HTR-8/SVneo (cell line): ENCODE results near the gene ANKDD1B.

Source experiments
- DNase-seq: peaks from one replicate; pipeline ENCODE4 v3.0.0; 2011; ENCODE audit warnings: low spot score, mixed read lengths; ENCODE audit not compliant: insufficient read length
- FAIRE-seq: peaks from 2 replicates; lab custom pipeline; 2011; peaks lifted over from hg19 to GRCh38; lab: Jason Lieb, UNC

ANKDD1B gene

DNA sequence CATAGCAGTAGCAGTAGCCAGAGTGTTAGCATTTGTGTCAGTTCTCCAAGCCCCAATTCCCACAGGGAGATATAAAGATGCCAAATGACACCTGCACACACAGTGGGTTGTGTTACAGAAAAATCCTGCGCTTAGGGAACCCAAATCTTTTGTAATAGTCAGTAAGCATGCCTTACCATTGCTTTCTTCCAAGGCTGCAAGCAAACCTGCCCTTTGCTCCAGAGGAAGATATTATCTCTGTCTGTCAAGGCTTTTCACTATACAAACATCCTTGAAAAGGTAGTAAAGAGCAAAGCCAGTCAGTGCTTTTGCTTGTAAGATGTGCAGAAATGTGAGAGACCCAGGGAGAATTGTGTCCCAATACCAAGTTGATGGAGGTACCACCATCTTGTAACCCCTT, 2.9 kb downstream of the ANKDD1B start:
- DNase-seq, result no peak
- no peak for FAIRE-seq

DNA sequence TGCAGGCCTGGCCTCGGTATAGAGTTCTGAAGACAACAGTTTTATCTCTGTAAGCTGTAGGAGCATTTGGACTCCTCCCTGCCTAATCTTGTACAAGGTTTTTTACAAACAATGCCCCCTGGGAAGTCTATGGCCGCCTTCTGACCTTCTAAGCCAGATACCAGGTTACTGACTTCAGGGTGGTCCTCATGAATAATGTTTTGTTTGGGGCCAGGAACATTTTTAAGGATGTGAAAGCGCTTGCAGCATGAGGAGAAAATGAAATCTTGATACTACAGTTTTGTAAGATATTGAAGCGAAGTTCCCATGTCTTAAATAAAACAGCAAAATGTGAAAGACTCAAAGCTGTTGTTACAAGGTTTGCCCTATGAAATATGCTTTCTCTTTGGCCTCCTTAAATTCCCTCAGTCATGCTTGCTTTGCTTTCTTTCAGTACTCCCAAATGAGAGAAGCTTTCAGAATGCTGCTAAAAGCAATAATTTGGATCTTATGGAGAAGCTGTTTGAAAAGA, 5.2 kb downstream of the ANKDD1B start:
- no peak for DNase-seq
- FAIRE-seq, result no peak

DNA sequence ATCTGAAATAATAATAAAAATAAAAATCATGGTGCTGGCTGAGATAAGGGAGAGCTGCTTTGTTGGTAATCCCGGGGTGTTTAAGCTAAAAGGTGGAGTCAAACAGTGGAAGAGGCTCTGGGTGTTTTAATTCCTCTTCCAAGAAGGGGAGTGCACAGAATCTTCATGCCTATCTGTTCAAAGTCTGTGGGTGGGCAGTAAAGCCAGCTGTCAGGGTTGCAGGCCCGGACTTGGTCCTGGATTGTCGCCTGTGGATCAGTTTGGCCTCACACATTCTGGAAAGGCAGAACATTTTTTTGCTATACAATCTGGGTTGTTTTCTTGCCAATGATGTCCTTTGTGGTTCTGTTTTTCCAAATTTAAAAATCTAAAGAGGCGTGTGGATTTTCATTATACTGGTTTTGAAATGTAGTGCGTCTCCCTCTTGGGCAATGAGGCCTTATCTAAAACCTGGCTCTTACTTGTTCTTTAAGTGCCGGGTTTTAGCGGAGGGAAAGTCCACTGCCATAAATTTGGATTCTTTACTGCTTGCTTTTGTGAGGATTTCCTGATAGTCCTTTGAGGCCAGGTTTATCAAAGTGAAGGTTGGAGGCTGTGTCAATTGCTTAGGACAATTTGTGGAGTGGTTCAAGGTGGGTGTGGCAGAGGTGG, 5.8 kb downstream of the ANKDD1B start:
- DNase-seq (no peak), FAIRE-seq (no peak)

GRCh38 chr5:75617736-75618352, 6.6 kb downstream of the ANKDD1B start:
- DNase-seq, result no peak
- no peak for FAIRE-seq

DNA sequence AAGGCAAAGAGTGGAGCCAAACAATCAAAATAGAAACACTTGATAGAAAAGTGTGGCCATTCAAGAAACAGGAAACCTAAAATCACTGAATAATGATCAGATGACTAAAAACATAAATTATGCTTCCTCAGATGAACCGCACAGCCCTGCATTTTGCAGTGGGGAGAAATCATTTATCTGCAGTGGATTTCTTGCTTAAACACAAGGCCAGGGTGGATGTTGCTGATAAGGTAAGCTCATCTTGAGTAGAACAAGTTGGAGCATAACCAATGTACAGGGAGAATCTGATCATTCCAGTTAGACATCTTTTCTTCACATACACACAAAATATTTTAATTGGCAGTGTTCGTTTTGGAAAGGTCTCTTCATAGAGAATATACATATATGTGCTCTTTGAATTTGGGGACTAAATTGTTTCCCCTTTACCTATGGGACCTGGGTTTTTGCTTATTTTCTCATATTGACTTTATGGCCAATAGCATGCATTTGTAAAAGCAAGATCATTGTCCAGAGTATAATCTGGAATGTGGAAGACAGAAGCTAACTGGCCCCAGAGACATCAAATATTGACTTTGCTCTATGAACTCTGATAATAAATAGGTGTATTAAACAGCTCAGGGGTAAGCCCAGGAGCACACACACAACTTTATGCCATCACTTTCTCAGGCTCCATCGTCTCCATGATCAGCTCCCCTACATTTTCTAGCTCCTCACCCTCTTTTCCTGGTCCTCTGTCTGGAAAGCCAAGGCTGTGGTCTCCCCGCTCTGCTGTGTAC, 9.1 kb downstream of the ANKDD1B start:
- no peak for DNase-seq
- no peak for FAIRE-seq

DNA sequence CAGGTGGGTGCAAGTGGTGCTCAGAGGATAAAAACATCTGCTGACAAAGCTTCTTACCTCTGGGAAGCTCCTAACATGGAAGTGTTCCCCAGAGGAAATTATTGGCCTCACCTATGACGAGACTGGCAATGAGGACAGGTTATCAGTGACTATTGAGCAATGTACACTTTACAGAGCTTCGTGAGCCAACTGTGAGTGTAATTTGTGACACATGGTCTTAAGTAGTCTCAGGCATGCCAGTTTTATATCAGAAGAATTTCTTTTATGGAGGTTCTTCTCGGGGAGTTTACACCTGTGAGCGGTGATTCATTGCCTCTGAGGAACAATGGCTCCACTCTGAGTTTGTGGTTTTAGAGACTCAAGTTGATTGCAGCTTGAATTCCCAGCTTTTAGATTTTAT, 11.3 kb downstream of the ANKDD1B start:
- DNase-seq (no peak), FAIRE-seq (no peak)

DNA sequence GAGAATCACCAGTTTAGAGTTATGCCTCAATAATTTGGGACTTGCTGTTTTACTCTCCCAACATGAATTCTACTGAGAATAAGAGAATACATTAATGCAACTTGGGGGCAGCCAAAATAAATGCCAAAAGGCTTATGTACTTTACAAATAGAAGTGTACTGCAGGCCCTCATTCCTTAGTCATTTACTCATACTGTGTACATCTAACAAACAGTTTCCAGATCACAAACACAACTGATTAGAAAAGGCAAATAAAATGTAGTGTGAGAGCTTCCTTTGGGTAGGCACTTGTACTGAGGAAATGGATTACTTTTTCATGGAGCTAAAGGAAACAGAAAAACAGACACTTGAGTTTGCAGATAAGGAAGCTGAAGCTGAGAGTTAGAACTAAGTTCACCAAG, 12.6 kb downstream of the ANKDD1B start:
- DNase-seq, result no peak
- FAIRE-seq, result no peak

GRCh38 chr5:75626959-75627358, 15.7 kb downstream of the ANKDD1B start:
- DNase-seq, result no peak
- FAIRE-seq, result no peak

- no peak for FAIRE-seq
- DNase-seq, result no peak
These were observed 16.5 kb downstream of the ANKDD1B start for GRCh38 chr5:75627801-75628200.

DNA sequence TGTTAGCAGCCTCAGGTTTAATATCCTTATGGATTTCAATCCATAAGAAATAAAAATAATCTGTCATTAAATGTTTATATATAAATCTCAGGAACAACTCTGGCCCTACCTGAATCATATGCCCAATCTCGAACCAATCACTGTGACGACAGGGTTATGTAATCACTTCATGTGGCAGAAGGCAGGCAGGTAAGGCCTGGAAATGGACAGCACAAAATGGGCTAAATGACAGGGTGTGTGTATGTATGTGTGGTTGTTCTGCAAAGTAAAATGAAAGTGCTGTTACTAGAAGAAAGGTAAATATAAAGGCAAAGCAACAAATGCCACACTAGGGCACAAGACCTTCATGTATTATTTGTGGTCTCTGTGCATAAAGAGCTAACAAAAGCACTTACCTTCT, 19.6 kb downstream of the ANKDD1B start:
- DNase-seq, result no peak
- FAIRE-seq, result no peak

- FAIRE-seq, result no peak
- no peak for DNase-seq
These were observed 21.1 kb downstream of the ANKDD1B start for GRCh38 chr5:75632321-75632720.

- FAIRE-seq, result no peak
- no peak for DNase-seq
These were observed 26.7 kb downstream of the ANKDD1B start for GRCh38 chr5:75637949-75638348.

DNA sequence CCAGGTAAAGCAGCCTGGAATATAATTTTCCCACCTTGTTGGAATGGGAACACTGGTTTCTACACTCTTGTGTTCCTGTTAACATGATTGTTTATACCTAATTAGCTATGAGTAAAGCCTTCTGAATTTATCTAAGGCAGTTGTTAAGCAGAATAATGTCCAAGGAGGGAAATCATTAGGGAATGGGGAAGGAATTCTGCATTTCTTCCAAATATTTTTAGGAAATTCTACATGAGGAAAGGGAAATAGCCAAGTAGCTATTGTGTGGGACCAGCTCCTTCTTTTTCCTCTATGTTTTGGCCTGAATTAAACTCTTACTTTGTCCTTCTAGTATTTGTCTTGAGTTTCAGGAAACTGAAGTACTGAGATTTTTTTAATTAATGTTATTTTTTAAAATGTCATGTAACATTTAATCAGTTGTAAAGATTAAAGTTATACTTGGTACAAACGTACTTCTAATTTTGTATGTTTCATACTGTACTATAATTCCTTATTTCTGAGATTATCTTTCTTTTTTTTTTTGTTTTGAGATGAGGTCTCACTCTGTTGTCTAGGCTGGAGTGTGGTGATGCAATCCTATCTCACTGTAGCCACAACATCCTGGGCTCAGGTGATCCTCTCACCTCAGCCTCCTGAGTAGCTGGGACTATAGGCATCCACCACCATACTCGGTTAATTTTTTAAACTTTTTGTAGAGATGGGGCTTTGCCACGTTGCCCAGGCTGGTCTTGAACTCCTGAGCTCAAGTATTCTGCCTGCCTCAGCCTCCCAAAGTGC, 28.5 kb downstream of the ANKDD1B start:
- FAIRE-seq, result no peak
- DNase-seq, result no peak

DNA sequence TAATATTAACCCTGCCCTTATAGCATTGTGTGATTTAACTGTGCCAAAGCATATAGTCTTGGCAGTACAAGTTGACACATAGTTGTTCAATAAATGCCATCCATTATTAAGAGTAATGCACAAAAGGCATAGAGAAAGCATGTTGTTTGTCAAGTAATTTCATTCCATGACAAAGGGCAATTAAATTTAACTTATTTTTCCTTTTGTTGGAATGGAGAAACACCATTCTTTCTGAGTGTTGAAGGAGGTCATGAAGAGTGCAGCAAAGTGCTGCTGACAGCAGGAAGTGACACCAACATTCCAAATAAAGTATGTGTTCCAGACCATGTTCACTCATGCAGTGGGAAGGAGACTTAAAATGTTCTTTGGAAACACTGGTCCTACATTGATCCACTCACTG, 29.1 kb downstream of the ANKDD1B start:
- FAIRE-seq, result peak; percentile 16
- DNase-seq, result peak; percentile 63

DNA sequence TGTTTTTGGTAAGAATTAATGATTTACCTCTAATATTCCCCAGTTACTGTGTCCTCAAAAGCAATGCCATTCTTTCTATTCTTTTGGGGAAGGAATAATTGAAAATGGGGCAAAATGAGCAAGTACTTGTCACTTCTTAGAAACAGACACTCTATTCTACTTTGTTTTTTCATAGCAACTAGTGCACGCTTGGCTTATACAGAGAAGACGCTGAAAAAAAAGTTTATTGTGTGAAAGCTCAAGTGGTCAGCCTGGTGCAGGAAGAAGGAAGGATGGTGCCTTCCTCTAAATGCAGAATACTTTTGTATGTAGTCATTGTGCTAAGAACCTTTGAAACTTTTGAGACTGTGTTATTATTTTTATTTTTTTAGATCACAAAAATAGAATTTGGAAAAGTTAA, 29.6 kb downstream of the ANKDD1B start:
- FAIRE-seq, result no peak
- no peak for DNase-seq

DNA sequence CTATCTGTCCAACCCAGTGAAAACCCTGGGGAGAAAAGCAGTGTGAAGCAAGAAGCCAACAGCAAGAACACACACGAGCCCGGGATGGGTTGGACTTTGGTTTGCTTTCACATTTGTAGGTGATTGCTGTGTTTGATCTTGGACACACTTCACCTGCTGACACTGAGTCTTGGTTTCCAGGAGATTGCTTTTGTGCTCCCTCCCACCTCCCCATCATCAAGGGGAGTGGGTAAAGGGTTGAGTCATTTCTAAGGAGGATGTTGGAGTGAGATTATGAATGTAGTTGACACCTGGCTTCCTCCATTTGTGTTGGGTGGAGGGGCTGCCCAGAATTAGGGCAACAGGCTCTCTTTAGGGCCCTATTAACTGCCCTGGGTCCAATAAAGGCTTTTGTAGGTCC, 37.5 kb downstream of the ANKDD1B start:
- FAIRE-seq (no peak), DNase-seq (no peak)

GRCh38 chr5:75651575-75652238, 40.5 kb downstream of the ANKDD1B start:
- DNase-seq (no peak), FAIRE-seq (no peak)

GRCh38 chr5:75653521-75653920, 42.3 kb downstream of the ANKDD1B start:
- FAIRE-seq, result no peak
- no peak for DNase-seq

DNA sequence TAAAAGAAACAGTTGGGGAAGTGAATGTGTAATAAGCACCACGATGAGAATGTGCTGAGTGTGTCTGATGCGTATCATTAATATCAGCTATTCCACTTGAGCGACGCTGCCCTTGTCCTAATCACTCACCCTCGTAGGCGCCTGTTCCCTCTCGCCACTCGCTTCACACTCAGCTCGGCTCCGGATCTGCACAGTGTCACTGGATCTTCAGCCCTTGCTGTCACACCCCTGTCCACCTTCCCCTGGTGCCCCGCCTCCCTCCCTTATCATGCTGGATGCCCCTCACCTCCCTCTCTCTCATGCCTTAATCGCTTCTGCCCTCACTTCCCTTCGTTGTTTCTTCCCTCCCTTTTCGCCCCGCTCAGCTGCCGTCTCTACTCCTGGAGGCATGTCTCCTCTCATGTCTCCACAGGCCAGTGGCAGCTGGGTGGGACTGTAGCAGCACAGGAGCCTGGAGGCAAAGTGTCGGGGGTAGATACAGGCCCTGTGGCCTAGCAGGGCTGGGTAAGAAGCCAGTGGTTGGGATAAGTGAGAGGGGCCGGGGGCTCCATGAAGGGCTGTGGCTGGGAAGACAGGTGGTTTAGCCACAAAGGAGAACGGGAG, 43.5 kb downstream of the ANKDD1B start:
- no peak for DNase-seq

More for the DNA sequence above, 43.5 kb downstream of the ANKDD1B start:
- FAIRE-seq, result no peak
